GM18526 (cell line): ENCODE data around the gene PRSS27.

Experiments used
- POLR2A ChIP-seq: IDR thresholded peaks from 3 replicates; pipeline ENCODE4 v1.6.1; 2011; ENCODE audit not compliant: insufficient read length; ENCODE audit errors: extremely low read depth

PRSS27 gene

DNA sequence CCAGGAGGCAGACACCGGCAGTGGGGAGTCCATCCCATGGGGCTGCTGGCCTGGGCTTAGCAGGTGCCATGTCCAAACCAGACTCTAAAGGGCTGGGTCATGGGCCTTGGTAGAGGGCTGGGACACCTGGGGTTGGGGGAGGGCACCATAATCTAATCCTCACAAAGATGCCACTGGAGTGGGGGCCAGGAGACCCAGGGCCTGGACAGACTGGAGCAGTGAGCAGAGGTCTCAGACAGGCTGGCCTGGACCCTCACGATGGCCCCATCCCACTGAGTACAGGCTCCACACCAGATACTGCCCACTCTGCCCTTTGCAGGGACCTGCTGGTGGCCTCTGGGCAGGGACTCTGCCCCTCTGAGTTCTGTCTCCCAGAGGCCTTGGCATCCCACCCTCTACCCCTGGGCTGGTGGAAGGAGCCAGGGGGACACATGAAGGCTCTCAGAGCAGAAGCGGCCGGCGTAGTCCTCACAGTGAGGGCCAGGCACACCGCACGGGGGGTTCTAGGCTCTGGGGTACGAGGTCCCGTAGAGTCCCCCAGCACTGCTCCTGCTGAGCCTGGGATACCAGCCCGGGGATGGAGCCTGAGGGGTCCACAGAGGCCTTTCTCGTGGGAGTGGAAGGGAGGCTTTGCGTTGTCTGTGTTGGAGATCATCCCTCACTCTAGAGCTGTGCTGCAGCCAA lies 22.4 kb upstream of the PRSS27 start:
- TF ChIP-seq POLR2A: no peak

DNA sequence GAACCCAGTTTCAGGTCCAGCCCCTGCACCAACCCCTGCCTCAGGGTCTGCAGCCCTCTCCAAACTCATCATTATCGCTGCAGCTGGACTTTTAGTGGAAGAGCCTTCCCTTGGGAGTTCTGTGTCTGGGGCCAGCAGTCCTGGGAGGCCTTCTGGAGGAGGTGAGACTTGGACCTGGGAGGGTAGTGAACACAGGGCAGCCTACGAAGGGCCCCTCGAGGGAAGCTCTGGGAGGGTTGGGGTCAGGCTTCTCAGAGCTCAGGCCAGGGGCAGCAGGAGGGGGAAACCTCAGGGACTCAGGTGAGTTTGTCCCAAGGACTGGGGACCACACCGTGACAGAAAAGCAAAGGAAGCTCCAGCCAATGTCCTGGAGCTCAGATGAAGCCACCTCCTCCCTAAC lies 21.1 kb upstream of the PRSS27 start:
- TF ChIP-seq POLR2A: no peak

DNA sequence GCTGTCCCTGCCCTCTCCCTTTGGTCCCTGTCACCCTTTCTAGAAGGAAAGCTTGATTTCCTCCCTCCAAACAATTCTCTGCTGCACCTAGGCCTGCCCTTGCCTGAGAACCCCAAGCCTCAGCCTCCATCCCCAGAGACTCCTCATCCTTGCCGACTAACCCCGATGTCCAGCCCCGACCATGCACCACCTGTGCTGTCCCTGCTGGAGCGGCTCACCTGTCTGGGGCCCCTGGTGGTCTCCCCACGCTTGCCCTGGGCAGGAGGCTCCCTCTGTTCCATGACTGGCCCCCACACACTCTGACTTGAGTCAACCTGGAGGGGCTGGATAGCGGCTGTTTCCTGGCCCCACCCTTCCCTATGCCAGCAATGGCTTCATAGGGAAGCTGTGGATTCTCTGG lies 20.5 kb upstream of the PRSS27 start:
- no peak for TF ChIP-seq POLR2A

GRCh38 chr16:2739625-2740430 lies 19.8 kb upstream of the PRSS27 start:
- TF ChIP-seq POLR2A: no peak

- no peak for TF ChIP-seq POLR2A
Observed at GRCh38 chr16:2738615-2739014, 18.6 kb upstream of the PRSS27 start.

DNA sequence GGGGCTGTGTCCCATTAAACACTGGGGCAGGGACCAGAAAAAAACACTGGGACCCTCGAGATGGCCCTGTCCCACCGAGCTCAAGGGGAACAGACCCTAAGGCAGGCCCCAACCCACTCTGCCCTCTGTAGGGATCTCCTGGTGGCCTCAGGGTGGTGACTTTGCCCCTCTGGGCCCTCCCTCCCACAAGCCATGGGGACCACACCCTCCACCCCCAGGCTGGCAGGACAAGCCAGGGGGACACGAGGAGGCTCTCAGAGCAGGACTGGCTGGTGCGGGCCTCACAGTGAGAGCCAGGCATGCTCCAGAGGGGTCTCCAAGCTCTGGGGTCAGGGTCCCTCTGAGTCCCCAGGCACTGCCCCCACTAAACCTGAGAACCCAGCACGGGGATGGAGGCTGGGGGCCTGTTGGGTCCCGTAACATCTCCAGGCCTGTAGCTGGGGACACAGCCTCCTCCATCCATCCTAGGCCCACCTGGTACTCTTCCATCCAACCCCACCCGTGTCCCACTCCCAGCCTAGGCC lies 17.9 kb upstream of the PRSS27 start:
- TF ChIP-seq POLR2A: no peak

GRCh38 chr16:2737238-2737605 lies 17.2 kb upstream of the PRSS27 start:
- TF ChIP-seq POLR2A: no peak

GRCh38 chr16:2736476-2737237 lies 16.6 kb upstream of the PRSS27 start:
- TF ChIP-seq POLR2A: no peak

DNA sequence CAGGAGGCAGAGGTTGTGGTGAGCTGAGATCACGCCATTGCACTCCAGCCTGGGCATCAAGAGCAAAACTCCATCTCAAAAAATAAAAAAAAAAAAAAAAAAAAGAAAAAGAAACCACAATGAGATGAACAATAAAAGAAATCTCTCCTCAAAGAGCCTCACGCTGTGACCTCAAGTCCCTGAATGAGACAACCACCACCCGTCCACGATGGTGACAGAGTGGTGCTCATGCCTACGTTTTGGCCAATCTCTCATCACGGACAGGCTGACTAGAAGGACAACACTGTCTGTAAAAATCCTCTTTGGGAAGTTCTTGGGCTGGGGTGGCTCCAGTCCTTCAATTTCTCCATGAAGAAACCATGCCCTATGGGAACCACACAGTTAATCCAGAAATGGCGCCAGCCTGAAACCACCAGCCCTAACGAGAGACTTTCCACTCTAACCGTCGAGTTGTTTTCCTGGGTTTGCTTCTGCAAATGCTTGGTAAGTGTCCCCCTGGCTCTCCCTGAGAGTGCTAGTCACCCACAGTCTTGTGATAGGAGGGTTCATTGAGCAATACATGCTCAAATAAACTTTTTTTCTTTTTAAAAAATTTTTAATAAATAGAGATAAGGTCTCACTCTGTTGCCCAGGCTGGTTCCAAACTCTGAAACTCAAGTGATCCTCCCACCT lies 15.0 kb upstream of the PRSS27 start:
- TF ChIP-seq POLR2A: no peak

- no peak for TF ChIP-seq POLR2A
Observed at GRCh38 chr16:2728034-2728433, 8.0 kb upstream of the PRSS27 start.

- TF ChIP-seq POLR2A: no peak
Observed at GRCh38 chr16:2726923-2727322, 6.9 kb upstream of the PRSS27 start.

- TF ChIP-seq POLR2A: no peak
Observed at GRCh38 chr16:2724816-2725348, 4.9 kb upstream of the PRSS27 start.

- TF ChIP-seq POLR2A: no peak
Observed at GRCh38 chr16:2724088-2724676, 4.2 kb upstream of the PRSS27 start.
